ENCODE results near the gene SMIM7.
"Not testable (repeated sequence)": the region's sequence is repeated elsewhere in the genome, so short reads cannot be mapped to it uniquely, and the experiment has no call there.

SMIM7 gene

GRCh38 chr19:16654627-16655026, 5.3 kb downstream of the SMIM7 start:
- no peak for DNase-seq (ENCODE audit: low read depth)

DNA sequence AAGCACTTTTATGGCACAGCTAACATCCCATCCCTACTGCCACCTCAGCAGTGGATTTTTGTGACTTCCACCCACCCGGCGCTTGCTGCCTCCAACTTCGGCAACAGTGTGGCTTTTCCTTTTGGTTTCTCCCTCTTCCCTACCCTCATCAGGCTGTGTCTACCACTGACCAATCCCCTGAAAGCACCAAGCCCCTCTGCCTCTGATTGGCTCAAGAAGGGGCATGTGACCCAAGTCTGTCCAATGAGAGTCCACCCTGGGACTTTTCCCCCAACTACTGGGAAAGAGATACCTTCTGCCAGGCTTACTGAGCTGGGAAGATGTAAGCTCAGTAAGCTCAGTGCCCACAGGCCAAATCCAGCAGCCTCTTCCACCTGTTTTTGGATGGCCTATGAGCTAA, 5.8 kb downstream of the SMIM7 start:
- DNase-seq (ENCODE audit: low read depth) = no peak

- DNase-seq (ENCODE audit: low read depth) = no peak
These were observed 7.1 kb downstream of the SMIM7 start for GRCh38 chr19:16652854-16653253.

DNA sequence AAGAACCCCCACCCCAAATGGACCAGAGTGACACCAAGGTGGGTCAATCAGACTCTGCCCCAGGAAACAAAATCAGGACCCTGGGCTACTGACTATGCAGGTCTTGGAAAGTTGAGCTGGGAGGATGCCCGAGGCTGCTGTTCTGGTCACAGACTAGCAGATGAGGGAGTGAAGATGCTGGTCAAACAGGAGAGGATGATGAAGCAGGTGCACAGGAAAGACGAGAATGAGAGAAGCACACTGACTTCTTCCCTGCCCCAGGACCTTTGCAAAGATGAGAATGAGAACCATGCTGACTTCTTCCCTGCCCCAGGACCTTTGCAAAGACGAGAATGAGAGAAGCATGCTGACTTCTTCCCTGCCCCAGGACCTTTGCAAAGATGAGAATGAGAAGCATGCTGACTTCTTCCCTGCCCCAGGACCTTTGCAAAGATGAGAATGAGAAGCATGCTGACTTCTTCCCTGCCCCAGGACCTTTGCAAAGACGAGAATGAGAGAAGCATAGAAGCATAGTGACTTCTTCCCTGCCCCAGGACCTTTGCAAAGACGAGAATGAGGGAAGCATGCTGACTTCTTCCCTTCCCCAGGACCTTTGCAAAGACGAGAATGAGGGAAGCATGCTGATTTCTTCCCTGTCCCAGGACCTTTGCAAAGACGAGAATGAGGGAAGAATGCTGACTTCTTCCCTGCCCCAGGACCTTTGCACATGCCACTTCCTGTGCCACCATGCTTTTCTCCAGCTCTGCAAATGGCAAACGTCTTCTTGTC, 8.3 kb downstream of the SMIM7 start:
- not testable (repeated sequence) for DNase-seq (ENCODE audit: low read depth)

- no peak for DNase-seq (ENCODE audit: low read depth)
These were observed 9.1 kb downstream of the SMIM7 start for GRCh38 chr19:16650821-16651220.

DNA sequence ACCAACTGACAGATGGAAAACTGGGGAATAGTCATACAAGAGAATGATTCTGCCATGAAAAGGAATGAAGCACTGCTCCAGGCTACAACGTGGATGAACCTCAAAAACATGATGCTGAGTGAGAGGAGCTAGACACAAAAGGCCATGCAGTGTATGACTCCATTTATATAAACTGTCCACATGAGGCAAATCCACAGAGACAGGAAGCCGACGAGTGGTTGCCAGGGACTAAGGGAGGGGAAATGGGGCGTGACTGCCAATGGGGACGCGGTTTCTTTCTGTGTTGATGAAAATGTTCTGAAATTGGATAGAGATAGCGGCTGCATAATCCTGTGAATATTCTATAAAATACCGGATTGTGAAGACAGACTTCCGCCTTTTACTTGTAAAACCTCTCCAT, 10.2 kb downstream of the SMIM7 start:
- DNase-seq (ENCODE audit: low read depth) = no peak

DNA sequence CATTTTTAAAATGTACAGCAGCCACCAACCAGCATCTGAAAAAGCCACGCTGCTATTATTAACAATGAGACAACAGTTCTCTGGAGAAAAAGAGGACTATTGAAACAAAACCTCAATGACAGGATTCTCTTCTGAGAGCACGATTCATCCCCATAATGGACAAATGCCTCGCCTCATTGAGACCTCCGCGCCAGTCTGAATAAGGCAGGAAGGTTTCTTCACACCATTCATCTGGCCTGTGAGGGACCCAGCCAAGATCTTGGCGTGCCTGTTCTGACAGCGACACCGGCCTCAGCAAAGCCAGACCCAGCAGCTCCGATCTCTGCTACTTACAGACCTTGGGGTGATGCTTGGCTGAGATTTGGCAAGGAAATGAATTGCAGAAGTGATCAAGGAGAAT, 14.8 kb downstream of the SMIM7 start:
- no peak for DNase-seq (ENCODE audit: low read depth)

- no peak for DNase-seq (ENCODE audit: low read depth)
These were observed 18.2 kb downstream of the SMIM7 start for GRCh38 chr19:16641695-16642094.

DNA sequence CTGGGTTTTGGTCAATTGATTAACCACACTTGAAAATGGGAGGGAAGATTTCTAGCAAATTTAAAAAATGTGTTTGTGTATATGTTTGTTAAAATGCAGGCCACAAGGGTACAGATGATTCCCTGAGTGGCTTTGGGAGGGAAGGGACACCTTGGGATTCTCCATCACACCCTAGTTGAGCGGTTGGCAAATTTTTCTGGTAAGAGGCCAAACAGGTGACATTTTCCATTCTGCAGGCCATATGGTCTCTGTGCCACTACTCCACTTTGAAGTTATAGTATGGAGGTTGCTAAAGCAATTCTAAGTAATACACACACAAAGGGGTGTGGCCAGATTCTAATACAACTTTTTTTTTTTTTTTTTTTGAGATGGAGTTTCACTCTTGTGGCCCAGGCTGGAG, 19.0 kb downstream of the SMIM7 start:
- no peak for DNase-seq (ENCODE audit: low read depth)

GRCh38 chr19:16638666-16639065, 21.3 kb downstream of the SMIM7 start:
- no peak for DNase-seq (ENCODE audit: low read depth)

GRCh38 chr19:16637535-16637934, 22.4 kb downstream of the SMIM7 start:
- no peak for DNase-seq (ENCODE audit: low read depth)

GRCh38 chr19:16631465-16631864, 28.5 kb downstream of the SMIM7 start:
- no peak for DNase-seq (ENCODE audit: low read depth)

DNA sequence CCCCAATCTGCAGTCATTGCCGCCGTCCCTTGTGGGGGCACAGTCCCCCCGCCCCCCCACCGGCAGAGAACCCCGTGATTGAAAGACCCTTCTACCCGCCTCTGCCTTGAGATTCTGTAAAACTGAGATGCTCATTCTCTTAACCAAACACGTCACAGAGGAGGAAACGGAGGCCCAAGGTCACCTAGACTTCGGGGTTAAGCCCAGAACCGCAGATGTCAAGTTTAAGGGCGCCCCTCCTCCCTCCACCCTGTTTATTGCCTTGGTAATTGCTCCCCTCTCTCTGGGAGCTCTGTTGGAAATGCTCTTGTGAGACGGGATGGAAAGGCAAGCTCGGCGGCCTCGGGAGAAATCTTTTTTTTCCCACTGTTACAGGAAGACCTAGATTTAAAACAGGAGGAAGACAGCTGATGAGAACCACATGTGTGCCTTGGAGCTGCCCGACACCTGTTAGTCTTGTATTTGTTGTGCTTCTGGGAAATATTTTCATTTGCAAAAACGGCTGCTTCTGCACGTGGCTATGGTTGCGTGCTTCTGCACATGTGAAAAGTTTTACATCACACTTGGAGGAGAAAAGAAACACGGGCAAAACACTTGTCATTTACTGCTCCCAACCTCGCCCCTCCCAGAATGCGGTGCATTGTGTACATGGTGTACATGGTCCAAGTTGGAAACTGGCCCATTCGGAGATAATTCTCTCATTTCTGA, 30.8 kb downstream of the SMIM7 start:
- no peak for DNase-seq (ENCODE audit: low read depth)

- DNase-seq (ENCODE audit: low read depth) = peak; percentile 91
These were observed 31.6 kb downstream of the SMIM7 start, which contains the start of gene MED26 for GRCh38 chr19:16628183-16628983. Gene MED26 (minus strand): TSS chr19:16628204. CDS start chr19:16627943, 261 bp downstream.

GRCh38 chr19:16627928-16628182, 32.1 kb downstream of the SMIM7 start:
- no peak for DNase-seq (ENCODE audit: low read depth)

GRCh38 chr19:16627193-16627927, 32.6 kb downstream of the SMIM7 start:
- DNase-seq (ENCODE audit: low read depth) = no peak

DNA sequence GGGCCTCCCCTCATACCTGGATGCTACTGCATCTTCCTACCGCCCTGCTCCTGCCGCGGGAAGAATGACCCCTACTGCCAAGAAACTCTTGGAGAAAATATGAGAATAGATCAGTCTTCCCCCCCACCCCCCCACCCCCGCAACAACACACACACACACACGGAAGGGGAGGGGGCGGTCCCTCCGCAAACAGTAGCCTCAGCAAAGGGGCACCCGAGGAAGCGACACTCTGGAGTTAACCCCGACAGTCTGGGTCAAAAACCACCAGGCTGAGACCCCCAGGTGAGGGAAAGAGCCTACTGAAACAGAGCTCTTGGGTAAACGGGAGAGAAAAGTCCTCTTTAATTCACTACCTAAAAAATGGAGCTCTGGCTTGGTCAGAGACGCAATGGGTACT, 33.1 kb downstream of the SMIM7 start:
- DNase-seq (ENCODE audit: low read depth) = no peak

DNA sequence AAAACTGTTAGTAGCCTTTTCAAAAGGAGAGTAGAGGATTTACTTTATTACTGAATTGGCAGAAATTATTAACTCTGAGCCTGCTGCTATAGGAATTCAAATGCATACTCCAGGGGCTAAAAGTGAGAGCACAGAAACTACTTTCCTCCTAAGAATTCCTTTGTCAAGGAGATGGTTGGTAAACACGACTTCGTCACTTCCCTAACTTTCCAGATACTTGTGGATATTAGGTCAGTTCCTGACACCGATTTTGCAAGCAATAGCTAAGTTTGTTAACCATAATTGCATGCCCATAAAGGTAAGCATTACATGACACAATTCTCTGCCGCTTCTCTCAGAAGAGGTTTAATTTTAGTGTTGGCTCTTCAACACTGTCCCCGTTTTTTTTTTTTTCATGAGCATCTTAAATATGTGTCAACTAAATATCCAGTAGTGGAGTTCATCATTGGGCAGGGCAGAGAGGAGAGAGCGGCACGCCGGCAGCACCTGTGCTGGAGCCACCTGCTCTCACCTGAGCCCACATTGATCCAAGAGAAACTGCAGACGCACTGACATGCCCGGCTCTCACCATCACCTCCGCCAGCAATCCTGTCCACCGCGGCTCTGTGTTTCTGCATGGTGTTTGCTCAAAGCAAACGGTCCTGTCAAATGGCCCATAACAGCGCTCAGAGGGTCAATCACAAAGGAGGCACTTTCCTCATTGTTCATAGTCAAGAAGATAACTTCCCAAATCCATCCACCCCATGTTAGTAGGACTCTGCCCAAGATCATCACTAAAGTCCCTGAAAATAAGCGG, 34.6 kb downstream of the SMIM7 start:
- DNase-seq (ENCODE audit: low read depth) = no peak

DNA sequence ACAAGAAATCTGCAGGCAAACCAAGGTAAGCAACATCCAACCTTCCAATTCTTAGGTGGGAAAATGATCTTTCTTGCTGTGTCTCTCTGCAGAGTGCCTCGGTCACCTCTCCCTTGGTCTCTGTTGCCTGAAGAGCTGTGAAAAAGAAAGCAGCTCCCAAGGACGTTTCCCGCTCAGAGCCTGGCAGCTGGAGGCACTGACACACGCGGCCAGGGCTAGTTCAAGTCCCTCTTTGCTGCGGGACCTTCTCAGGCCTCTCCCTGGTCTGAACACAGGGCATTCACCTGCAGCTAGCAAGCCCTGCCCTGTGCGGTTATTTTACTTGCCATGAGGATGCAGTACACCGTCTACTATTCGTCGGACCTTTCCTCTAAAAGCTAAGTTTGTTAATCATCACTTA, 35.7 kb downstream of the SMIM7 start:
- DNase-seq (ENCODE audit: low read depth) = no peak

DNA sequence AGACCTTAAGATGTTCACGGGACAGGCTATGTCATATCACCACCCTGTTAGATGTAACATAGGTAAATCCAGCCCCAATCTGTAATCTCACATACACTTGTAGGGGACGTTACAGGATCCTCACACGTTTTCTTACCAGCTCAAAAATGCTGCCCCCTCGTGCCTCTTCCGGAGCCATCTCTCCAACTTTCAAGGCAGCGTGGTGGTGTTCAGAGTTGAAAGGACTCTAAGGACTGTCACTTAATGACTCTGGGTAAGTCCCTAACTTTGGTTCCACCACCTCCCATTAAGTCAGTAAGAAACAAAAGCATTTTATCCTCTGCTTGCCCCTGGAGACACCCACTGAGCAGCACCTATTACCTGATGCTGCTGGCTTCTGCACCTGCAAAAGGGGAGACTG, 36.4 kb downstream of the SMIM7 start:
- no peak for DNase-seq (ENCODE audit: low read depth)

GRCh38 chr19:16623066-16623465, 36.9 kb downstream of the SMIM7 start:
- DNase-seq (ENCODE audit: low read depth) = no peak

All from stimulated activated CD8-positive, alpha-beta memory T cell treated with anti-CD3 and anti-CD28 coated beads, Interleukin-4, amount 100 ng/mL, for 24 hours (primary cell).